Adrenal gland (tissue), 5 donors: ENCODE measurements around the gene ASCL2.

Experiments used
- POLR2A ChIP-seq, 2 donors: fragments of 450-650 bp; IDR thresholded peaks; one replicate each; pipeline ENCODE4 v1.6.1; 2017; ENCODE audit warnings: antibody characterized with exemption in 2 of 2, mild to moderate bottlenecking in 2 of 2, moderate library complexity in 1 of 2
- TF ChIP-seq, protein P1 (sequence below), 6 experiments: fragments of 450-650 bp in 4 of 6; fragments of 200-600 bp in 2 of 6; sonication (generic) in 1 of 6; IDR thresholded peaks; 1 replicate in 5 of 6; 2 replicates in 1 of 6; pipeline versions ENCODE4 v1.5.1 to v1.8.0; 2016 to 2021; ENCODE audit warnings: antibody characterized with exemption in 6 of 6, mild to moderate bottlenecking in 2 of 6, moderate library complexity in 1 of 6
- donor health status: DM: no; HTN: no; CAD: no.

DNA sequence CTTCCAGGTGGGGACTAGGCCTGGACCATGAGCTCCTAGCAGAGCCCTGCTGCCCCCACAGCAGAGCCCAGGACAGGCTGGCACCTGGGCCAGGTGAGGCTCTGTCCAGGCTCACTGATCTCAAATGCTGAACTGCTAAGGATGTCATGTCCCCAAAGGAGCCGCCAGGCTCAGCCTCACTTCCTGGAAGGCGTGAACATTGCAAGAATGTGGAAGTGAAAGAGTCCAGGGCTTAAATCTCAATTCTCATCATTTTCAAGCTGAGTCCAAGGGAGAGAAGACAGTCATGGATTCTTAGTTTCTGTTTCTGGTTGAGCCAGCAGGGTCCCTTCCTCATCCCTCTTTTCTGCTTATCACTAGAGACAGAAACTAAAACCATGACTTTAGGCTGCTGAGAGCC is 5.0 kb downstream of the ASCL2 start:
- TF ChIP-seq, protein P1, sequence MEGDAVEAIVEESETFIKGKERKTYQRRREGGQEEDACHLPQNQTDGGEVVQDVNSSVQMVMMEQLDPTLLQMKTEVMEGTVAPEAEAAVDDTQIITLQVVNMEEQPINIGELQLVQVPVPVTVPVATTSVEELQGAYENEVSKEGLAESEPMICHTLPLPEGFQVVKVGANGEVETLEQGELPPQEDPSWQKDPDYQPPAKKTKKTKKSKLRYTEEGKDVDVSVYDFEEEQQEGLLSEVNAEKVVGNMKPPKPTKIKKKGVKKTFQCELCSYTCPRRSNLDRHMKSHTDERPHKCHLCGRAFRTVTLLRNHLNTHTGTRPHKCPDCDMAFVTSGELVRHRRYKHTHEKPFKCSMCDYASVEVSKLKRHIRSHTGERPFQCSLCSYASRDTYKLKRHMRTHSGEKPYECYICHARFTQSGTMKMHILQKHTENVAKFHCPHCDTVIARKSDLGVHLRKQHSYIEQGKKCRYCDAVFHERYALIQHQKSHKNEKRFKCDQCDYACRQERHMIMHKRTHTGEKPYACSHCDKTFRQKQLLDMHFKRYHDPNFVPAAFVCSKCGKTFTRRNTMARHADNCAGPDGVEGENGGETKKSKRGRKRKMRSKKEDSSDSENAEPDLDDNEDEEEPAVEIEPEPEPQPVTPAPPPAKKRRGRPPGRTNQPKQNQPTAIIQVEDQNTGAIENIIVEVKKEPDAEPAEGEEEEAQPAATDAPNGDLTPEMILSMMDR (IDR thresholded peaks at IDR 0.05) = no peak
- TF ChIP-seq POLR2A (IDR thresholded peaks at IDR 0.05) = no peak
